HG03565 (cell line): ENCODE data around the gene METRNL.
"Not testable (repeated sequence)": the region's sequence is repeated elsewhere in the genome, so short reads cannot be mapped to it uniquely, and the experiment has no call there.

Experiments
- ATAC-seq: cut with Tn5 transposase; IDR thresholded peaks from one replicate; pipeline ENCODE4 v1.9.1; 2021; ENCODE audit warnings: mild to moderate bottlenecking, moderate library complexity; ENCODE audit not compliant: unreplicated experiment

METRNL gene

DNA sequence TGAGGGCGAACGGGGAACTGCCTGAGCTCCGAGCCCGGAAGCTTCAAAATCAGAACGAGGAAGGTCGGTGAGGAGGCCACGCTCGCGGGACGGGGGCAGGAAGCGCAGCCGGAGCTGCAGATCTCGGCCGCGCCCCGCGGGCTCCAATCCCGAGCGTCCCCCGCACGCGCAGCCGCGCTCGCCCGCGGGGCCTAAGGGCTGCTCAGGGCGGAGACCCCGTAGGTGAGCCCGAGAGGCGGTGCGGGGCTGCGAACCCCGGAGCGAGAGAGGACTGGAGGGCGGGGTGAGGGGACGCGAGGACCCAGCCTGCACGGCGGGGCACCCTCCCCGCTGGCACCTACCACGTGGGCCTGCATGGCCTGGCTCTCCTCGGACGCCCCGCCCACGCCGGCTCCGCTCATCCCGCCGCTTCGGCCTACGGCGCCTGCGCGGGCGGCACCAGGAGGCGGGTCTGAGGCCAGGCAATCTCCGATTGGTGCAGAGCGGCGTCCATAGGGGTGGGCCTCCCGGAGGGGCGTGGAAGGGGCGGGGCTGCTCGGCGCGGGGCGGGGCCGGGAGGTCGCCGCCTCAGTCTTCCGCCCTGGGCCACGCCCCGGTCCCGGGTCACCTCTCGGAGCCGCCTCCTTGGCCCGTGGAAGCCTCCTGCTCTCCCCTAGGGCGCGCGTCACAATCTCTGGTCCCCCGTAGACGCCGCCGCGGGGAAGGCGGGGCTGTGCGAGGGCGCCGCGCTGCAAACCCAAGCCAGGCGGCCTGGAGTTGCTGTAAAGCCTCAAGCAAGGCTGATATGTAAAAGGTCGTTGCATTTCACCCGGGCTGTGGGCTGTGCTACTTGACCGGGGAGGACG lies 27.8 kb upstream of the METRNL start:
- peak; percentile 86 for ATAC-seq

DNA sequence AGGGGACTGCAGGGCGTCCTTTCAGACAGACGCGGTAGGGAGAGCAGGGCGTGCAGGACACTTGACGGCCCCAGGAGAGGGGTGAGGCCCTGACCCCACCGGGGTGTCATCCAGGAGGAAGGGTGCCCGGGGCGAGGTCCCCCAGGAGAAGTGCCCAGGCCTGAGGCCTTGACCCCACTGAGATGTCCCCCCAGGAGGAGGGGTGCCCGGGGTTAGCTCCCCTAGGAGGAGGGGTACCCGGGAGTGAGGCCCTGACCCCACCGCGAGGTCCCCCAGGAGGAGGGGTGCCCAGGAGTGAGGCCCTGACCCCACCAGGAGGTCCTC lies 27.2 kb upstream of the METRNL start:
- ATAC-seq: no peak

DNA sequence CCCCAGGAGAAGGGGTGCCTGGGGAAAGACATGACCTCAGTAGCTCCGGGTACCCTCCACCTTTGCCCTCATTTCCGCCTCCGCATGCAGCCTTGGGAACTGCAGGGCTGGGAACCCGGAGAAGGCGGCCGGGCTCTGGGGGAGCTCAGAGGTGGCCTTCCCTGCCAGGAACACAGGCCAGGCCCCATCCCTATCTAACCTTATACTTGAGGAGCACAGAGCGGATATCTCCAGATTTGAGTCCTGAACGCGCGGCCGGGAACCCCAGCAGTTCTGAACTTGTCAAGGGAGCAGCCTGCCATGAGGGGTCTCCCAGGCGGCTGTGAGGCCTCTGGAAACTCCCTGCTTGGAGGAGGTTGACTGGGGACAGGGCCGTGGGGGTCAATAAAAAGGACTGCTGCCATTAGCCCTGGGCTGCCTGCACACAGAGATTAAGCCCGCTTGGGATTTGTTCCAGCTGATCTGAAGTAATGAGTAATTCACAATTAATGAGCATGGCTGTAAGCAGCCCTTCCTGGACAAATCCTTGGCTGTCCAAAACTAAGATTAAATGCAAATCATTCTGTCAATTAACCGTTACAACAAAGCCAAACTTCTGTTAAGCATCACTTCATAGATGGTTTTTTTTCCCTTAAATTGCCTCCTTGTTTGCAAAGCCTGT lies 26.3 kb upstream of the METRNL start:
- no peak for ATAC-seq

DNA sequence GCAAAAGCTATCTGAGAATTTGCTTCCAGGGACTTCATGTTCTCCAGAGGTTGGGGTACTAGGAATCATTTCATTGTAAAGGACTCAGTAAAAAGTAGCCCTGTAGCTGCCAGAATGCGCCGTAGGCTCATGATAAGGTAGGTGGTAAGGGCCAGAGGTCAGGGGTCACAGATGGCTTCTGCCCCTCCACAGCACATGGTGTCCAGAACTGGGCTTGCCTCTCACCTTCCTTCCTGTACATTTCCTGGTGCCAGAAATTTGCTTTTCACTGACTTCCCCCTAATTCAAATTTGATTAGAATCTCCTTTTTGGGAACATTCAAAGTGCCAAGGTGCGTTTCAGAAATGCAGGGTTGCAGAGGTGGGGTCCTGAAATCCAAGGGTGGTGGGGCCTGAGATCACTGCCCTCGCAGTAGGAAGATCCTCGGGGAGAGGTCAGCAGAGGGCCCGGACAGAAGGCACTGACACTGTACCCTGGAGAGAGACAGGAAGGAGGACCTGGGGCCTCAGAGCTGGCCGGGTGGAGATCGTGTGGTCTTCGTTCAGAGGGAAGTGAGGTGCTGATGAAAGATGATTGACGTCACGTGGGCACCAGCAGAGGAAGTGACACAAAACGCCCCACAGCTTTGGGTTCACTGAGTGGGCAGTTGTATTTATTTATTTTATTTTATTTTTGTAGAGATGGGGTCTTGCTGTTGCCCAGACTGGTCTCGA lies 25.5 kb upstream of the METRNL start:
- no peak for ATAC-seq

DNA sequence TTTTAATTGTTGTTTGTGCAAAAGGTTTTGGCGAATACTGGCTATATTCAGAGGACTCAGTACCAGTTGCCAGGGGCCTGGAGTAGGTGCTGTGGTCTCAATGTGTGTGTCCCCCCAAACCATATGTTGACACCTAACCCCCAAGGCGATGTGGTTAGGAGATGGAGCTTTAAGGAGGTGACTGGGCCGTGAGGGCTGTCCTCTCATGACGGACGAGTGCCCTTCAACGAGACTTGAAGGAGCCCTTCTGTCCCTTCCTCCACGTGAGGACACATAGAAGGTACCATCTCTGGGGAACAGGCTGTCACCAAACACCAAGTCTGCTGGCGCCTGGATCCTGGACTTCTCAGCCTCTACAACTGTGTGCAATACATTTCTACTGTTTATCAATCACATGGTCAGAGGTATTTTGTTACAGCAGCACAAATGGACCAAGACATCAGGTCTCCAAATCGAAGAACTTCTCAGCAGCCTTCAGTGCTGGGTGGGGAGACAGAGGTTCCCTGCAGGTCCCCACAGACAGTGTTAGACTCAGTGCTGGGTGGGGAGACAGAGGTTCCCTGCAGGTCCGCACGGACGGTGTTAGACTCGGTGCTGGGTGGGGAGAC lies 24.8 kb upstream of the METRNL start:
- ATAC-seq: no peak

DNA sequence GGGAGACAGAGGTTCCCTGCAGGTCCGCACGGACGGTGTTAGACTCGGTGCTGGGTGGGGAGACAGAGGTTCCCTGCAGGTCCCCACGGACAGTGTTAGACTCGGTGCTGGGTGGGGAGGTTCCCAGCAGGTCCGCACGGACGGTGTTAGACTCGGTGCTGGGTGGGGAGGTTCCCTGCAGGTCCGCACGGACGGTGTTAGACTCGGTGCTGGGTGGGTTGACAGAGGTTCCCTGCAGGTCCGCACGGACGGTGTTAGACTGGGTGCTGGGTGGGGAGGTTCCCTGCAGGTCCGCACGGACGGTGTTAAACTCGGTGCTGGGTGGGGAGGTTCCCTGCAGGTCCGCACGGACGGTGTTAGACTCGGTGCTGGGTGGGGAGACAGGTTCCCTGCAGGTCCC lies 24.2 kb upstream of the METRNL start:
- not testable (repeated sequence) for ATAC-seq

DNA sequence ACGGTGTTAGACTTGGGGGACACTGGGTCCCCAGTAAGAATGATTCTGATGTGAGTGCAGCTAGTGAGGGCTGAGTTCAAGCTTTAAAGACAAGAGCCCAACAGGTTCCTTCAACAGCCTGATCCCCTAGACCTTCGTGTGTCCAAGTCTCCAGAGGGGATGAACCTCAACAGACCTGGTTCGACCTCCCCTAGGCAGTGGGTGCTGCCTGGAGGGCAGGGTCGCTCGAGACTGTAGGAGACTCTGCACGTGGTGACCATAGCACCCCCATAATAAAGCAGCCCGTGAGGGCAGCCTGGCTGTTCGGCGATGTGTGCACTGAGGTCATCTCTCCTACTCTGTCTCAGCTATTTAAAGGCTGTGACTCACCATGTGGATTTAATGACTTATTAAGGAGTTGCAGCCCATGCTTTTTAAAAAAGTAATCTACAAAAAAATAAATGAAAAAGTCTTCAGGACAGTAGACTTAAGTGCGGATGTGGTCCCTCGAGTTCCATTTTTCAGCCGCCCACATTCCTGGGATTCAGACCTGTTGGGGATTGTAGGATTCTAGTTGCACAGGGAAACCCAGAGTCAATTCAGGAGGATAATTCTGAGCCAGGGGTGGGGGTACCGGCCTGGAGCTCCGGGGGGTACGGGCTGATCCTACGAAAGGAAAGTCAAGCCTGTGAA lies 23.4 kb upstream of the METRNL start:
- ATAC-seq: no peak

DNA sequence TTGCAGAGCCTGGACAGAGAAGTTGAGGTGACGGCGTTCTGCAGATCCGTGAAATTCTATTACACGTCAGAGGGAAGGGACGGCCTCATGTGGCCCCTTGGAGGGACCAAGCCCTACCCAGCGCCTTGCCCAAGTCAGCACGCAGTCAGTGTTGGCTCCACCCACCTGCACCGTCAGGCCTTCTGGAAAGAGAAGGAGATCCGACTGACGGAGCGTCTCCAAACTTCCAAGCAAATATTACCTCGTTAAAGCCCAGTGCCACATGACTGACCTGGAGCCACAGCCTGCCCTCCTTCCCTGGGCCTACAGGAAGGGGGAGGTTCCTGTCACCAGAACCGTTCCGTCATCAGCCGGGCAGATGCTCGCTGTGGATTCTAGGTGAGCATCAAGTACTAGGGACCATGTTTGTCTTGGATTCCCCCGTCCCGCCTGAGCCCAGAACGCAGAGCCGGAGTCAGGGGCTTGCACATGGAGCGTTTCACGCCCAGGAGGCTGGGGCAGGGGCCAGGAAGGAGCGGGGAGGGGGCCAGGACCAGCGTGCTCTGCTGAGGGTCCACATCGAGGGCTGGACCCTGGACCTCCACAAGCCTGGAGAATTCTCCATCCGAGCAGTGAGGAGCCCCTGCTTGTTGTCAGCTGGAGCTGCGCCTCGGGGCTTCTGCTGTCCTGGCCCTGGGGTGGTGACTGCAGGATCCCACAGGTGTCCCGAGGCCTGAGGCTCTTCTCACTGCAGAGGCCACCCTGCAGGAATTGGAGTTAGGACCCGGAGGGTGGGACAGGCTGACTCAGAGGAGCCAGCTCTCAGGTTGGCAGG lies 22.6 kb upstream of the METRNL start:
- ATAC-seq: no peak

DNA sequence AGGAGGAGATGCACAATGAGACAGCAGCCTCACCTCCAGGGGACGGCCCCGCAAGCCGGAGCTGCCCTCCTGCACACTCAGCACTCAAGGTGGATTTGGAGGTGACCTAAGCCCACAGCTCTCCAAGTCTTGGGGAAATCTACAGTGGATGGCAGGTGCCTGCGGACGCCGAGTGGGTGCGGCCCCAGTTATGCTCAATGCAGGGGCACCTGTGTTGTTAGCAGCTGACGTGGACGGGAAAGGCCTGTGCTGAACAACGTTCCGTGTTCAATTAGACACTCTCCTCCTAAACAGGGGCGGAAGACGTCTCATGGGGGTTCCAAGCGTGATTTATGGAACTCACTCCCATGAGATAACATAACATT lies 22.0 kb upstream of the METRNL start:
- ATAC-seq: no peak

DNA sequence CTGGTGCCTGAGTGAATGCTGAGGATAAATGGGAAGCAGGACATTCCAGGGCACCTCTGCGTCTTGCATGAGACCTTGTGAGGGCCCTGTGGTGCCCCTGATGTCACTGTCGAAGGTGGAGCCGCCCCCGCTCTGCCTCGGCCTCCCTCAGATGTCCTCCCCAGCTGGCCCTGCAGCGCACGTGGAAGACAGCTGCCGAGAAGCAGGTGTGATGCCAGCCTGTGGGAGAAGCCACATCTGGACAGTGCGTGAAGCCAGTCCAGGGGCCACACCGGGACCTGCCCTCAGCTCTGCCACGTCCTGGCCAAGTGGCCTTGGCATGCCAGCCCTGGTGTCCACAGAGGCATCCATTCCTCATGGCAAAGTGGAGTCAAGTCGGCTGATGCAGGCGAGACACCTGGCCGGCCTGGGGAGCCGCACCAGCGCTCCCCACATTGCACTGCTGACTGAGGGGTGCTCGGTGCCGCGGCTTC lies 21.6 kb upstream of the METRNL start:
- ATAC-seq: no peak

DNA sequence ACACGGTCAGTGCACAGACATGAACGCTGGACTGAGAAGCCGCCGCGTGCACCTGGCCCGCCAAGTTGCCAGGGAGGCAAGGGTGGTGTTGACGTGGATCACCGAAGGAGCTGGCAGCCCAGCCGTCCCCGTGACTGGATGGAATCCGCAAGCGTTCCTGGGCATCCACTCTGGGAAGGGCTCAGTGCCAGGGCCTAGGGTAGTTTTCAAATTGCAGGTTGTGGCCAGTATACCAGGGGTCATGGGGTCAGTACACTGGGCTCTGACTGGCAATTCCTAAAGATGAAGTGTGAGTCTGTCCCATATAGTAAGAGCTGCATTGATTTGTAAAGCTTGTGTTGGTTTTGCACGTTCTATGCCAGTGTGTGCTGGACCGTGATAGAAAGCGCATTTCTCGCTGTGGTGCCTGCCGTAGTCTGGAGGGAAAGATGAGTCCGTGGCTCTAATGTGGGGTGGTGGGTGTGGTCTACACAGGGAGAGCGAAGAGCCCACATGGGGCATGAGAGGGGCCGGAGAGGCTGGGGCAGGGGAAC lies 21.1 kb upstream of the METRNL start:
- ATAC-seq: no peak

DNA sequence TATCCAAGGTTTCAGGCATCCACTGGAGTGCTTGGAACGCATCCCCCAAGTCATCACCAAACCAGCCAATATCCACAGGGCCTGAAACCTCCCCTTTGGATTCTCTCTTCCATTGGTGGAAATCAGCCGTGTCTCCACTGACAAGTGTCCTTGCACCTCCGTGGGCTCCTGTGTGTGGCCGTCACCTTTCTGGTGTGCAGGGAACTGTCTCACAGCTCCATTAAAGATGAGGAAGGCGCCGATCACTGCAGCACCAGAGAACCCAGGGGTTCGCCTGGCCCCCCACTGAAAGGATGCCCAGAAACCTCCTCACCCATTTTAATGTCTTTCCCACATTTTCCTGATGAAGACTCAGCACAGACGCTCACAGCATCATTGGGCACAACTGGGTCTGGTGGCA lies 17.8 kb upstream of the METRNL start:
- ATAC-seq: no peak

DNA sequence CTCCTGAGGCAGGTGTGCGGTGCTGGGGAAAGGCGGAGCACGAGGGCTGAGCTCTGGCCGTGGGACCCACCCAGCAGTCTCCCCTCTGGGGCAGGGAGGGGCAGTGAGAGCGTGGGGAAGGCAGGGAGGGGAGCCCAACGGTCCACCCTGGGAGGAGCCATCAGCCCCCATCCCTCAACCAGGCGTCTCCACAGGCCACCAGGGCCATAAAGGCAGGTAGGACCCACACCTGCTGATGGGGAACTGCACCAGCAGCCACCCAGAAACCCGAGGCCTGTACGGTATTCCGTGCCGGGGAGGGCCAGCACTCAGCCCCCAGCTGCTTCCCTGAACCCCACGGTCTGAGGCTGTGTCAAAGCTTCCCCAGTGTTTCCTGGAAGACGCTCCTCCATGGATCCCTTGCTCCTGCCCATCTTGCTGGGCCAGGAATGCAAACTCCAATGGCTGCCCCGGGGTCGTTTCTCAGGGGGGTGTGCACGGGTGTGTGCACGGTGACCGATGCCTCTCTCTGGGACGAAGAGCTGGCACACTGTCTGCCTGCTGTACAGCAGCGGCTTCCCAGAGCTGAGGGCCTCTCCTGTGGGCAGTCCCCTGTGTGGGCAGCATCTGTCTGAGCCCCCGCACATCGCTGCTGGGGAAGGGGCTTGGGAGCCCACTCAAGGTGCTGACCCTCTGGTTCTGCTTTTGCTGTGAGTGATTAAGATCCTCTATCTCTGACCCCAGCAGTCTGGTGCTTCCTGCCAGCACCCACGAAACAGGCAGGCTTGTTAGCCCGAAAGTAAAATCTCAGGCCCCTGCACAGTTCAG lies 17.2 kb upstream of the METRNL start:
- no peak for ATAC-seq

DNA sequence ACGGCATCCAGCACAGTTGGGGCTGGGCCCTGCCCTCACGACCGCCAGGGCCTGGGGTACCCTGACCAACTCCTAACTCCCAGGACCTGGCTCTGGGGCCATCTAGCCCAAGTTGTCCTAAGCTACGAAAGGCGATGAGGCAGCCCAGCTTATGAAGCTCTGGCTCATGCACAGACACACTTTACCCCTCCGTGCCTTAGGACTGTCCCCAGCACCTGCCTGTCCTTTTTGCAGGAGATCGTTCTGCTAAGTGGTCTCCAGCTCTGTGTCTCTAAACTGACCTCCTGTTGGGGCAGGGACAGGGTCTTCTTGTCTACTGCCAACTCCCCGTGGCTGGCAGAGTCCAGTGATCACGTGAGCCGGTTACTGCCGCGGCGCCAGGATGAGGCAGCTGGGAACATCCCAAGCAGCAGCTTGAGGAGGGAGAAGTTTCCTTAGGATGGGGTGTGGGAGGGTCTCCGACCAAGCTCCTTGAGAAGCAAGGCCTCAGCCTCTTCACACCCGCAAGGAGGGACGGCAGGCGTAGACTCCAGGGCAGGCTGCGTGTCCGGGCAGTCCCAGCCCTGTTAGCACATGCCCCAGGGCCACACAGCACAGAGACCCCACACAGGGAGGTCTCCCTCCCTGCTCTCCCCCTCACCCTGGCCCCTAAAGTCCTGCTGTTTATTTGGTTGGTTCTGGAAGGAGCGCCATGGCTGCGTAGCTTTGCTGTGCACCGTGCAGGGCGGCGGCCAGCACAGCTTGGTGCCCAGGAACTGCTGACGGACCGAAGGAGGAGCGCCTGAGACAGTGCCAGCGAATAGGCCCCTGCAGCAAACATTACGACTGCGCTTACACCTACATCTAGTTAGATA lies 16.4 kb upstream of the METRNL start:
- no peak for ATAC-seq

DNA sequence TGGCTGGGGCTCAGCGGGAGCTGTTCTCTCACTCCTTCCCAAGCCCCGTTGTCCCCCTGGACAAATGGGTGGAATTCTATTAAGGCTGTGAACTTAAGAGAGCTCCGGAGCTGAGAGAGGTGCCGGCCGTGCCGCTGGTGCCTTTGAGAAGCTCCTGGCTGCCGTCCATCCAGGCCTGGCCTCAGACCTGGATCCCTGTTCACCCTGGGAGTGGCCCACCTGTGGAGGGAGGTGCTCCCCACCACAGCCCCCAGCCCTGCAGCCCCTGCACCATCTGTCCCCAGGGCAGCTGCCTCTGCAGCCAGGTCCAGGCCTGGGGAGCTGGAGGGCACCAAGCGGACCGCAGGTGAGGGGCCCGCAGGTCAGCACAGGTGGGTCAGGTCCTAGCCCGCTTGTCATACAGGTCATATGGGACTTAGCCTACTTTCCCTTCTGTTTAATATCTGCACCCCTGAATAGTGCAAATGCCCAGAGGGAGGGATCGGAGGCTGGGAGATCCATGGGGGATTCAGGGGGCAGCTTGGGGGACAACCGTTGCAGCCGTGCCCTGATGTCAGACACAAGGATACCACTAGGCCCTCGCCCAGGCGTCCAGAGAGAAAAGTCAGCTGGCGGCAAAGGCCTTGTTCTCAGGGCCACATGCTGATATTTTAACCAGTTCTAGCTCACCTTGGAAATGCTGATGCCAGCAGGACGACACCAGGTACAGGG lies 15.2 kb upstream of the METRNL start:
- no peak for ATAC-seq

DNA sequence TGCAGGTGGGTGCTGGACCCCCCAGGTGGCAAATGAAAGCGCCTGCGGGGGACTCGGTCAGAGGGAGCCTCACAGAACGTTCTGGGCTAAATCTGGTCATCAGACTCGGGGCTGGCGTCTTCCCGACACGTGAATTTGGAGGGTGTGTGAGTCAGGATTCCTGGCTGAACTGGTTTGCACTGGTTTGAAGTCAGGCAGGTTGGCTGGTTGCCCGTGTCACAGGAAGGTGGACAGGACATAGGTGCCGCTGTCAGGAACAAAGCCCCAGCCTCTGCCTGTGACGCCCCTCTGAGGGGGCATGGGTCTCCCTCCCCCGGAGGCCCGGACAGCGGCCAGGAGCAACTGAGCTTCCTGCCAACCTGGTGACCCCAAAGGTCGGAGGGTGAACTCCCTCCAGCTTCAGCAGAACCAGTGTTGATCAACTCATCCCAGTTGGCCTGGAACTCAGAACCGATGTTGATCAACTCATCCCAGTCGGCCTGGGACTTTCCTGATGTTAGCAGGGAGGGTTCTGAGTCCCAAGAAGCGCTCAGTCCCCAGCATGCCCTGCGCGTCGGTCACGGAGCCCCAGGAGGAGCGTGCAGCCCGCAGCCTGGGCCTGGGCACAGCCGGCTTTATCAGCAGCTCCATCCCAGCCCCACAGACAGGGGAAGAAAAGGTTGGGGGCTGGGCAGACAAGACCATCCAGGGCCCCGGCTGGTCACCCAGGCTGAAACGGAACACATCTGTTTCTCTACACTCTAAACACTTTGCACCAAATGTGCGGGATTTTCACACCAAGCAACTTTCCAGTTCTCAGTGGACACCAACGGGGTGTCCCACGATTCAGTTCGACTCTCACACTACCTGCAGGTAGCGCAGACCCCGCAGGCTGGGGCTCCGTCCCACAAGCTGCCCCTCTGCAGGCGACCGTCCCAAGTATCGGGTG lies 14.4 kb upstream of the METRNL start:
- no peak for ATAC-seq
